Activated CD8-positive, alpha-beta memory T cell treated with anti-CD3 and anti-CD28 coated beads for 4 hours (primary cell): ENCODE measurements around the gene NCAPD2.

Source experiments
- DNase-seq, 2 donors: peaks; one replicate each; pipeline ENCODE4 v3.0.0-alpha.2; 2020; ENCODE audit warnings: low read depth in 2 of 2

NCAPD2 gene

GRCh38 chr12:6533653-6533922, 39.7 kb downstream of the NCAPD2 start:
- no peak for DNase-seq

GRCh38 chr12:6533923-6534694, 40.2 kb downstream of the NCAPD2 start, which contains the start of gene GAPDH:
Gene GAPDH, plus strand, starts transcription at chr12:6534517. Its CDS starts 316 bp downstream, at chr12:6534833.
- peak in 1 of 2 donors; percentile 71 for DNase-seq

- peak in 1 of 2 donors; percentile 74 for DNase-seq
These were observed 40.7 kb downstream of the NCAPD2 start for GRCh38 chr12:6534695-6534944.

- DNase-seq = peak in 1 of 2 donors; percentile 47
These were observed 41.2 kb downstream of the NCAPD2 start for GRCh38 chr12:6534945-6535696.

GRCh38 chr12:6535697-6535946, 41.7 kb downstream of the NCAPD2 start:
- no peak for DNase-seq

GRCh38 chr12:6535960-6536847, 42.3 kb downstream of the NCAPD2 start:
- no peak for DNase-seq

- no peak for DNase-seq
These were observed 43.1 kb downstream of the NCAPD2 start for GRCh38 chr12:6536894-6537579.

GRCh38 chr12:6537580-6538419, 43.9 kb downstream of the NCAPD2 start:
- peak; percentile 70 to 73 for DNase-seq

GRCh38 chr12:6538420-6539313, 44.8 kb downstream of the NCAPD2 start:
- DNase-seq = no peak

GRCh38 chr12:6539314-6539682, 45.4 kb downstream of the NCAPD2 start:
- DNase-seq = no peak

GRCh38 chr12:6539707-6540134, 45.8 kb downstream of the NCAPD2 start:
- no peak for DNase-seq

GRCh38 chr12:6540181-6540877, 46.4 kb downstream of the NCAPD2 start:
- no peak for DNase-seq

- no peak for DNase-seq
These were observed 47.7 kb downstream of the NCAPD2 start for GRCh38 chr12:6541371-6542165.

- DNase-seq = no peak
These were observed 48.5 kb downstream of the NCAPD2 start for GRCh38 chr12:6542209-6543009.

- DNase-seq = no peak
These were observed 52.1 kb downstream of the NCAPD2 start for GRCh38 chr12:6546016-6546415.

GRCh38 chr12:6547566-6547965, 53.7 kb downstream of the NCAPD2 start:
- no peak for DNase-seq

- no peak for DNase-seq
These were observed 54.1 kb downstream of the NCAPD2 start for GRCh38 chr12:6547987-6548386.

GRCh38 chr12:6548556-6548955, 54.7 kb downstream of the NCAPD2 start:
- DNase-seq = no peak
